ENCODE results near the gene CIB2.

CIB2 gene

GRCh38 chr15:78055919-78056713, 75.1 kb downstream of the CIB2 start:
- no peak for DNase-seq (ENCODE audit: low read depth)
- no peak for TF ChIP-seq CTCF (conservative IDR thresholded peaks at IDR 0.05; ENCODE audit: low read depth, low read length)
- no peak overlapping the region for H3K4me3 ChIP-seq (ENCODE audit: low read length)

- TF ChIP-seq CTCF (conservative IDR thresholded peaks at IDR 0.05; ENCODE audit: low read depth, low read length), result no peak
- no peak for DNase-seq (ENCODE audit: low read depth)
- no peak overlapping the region for H3K4me3 ChIP-seq (ENCODE audit: low read length)
Measured at GRCh38 chr15:78054966-78055365, 76.3 kb downstream of the CIB2 start.
